Gastrocnemius medialis (tissue), 4 donors: ENCODE results near the gene LRRC41. TPM values are rescaled to one million over a fixed set of nuclear protein-coding genes. Genes with fewer than 3 reads are reported as not detected.

Source experiments
- ATAC-seq, 2 donors: fragments of 150-250 bp; one replicate each; pipeline ENCODE4 v1.9.1; 2016
- DNase-seq, 2 donors: peaks; one replicate each; pipeline ENCODE4 v3.0.0-alpha.2; 2019
- H3K27ac ChIP-seq, 4 donors: fragments of 200-600 bp; sonication (generic); 1 replicate in 1 of 4; 2 replicates in 3 of 4; pipeline ENCODE4 v1.5.1; 2016 to 2018; ENCODE audit warnings: mild to moderate bottlenecking in 2 of 4, moderate library complexity in 1 of 4
- H3K27me3 ChIP-seq, 3 donors: fragments of 200-600 bp; sonication (generic) in 2 of 3; 1 replicate in 1 of 3; 2 replicates in 2 of 3; pipeline versions ENCODE4 v1.5.1 to v1.6.0; 2016 to 2019; ENCODE audit warnings: mild to moderate bottlenecking in 1 of 3, moderate library complexity in 1 of 3
- H3K36me3 ChIP-seq, 2 donors: fragments of 200-600 bp; sonication (generic) in 1 of 2; one replicate each; pipeline ENCODE4 v1.5.1; 2017 to 2018
- H3K4me1 ChIP-seq, 2 donors: fragments of 200-600 bp; sonication (generic) in 1 of 2; one replicate each; pipeline ENCODE4 v1.5.1; 2016 to 2017; ENCODE audit warnings: mild to moderate bottlenecking in 2 of 2
- H3K4me3 ChIP-seq, 4 donors: fragments of 200-600 bp; sonication (generic) in 3 of 4; 1 replicate in 1 of 4; 2 replicates in 3 of 4; pipeline ENCODE4 v1.5.1; 2016 to 2019; ENCODE audit warnings: mild to moderate bottlenecking in 2 of 4
- H3K9me3 ChIP-seq, 3 donors: fragments of 200-600 bp; sonication (generic) in 2 of 3; 1 replicate in 1 of 3; 2 replicates in 2 of 3; pipeline ENCODE4 v1.5.1; 2016 to 2019
- POLR2A ChIP-seq, 2 donors: fragments of 450-650 bp; IDR thresholded peaks; one replicate each; pipeline ENCODE4 v1.6.1; 2017; ENCODE audit warnings: antibody characterized with exemption in 2 of 2, mild to moderate bottlenecking in 2 of 2, moderate library complexity in 2 of 2
- in situ Hi-C, 4 donors: fragments of 200-750 bp; cut with MboI; loops; one replicate each; pipeline versions ENCODE4 v1.15.0 to v1.8.0; 2017; ENCODE audit warnings: low sequenced_read_pairs in 4 of 4
- intact Hi-C: fragments of 100-400 bp; cut with DNase I; formaldehyde crosslinking; loops from one replicate; pipeline ENCODE4 v1.15.1; 2023; ENCODE audit warnings: low total_unique reads
- total RNA-seq, 4 donors: library from RNA; depleted of rRNA; stranded (reverse); fragments of >200 nt; gene quantifications; one replicate each; pipeline versions ENCODE4 v1.1.0 to v1.2.3, GENCODE V29; 2016
- TF ChIP-seq, protein P1 (sequence below), 5 experiments: fragments of 450-650 bp in 3 of 5; fragments of 200-600 bp in 2 of 5; sonication (generic) in 2 of 5; IDR thresholded peaks in 4 of 5; conservative IDR thresholded peaks in 1 of 5; 1 replicate in 4 of 5; 2 replicates in 1 of 5; pipeline ENCODE4 v1.5.1; 2016 to 2019; ENCODE audit warnings: antibody characterized with exemption in 5 of 5, mild to moderate bottlenecking in 3 of 5, moderate library complexity in 3 of 5

LRRC41 gene
- total RNA-seq, 4 donors from 2014 or later = 76.3 to 99.2 (median 77.9) TPM

DNA sequence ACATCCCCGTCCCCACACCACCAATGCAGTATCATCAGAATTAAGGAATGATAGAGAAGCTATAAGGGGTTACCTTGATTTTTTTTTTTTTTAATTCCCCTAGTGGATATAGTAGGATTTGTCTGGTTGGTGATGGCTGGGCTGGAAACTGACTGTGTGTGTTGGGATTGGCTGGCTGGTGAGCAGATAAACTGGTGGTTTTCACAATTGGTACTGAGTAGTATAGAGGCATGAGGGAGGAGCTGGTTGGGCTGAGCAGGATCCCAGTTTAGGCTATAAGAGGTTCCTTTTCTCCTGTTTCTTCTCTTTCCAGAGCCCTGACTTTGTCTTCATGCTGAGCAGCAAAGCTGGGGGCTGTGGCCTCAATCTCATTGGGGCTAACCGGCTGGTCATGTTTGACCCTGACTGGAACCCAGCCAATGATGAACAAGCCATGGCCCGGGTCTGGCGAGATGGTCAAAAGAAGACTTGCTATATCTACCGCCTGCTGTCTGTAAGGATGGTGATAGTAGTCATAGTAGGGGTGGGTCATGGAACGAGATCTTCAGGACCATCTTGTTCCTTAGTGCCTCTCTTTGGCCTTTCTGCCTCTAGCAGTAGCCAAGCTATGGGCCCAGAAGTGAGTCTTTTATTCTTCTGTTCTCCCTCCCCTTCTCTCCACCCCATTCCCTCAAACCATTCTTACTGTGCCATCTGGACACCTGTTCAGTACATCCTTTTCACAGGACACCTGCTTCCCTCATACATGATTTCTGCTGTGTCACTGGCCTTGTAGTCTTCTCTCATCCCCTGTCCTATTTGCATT lies 29.0 kb downstream of the LRRC41 start:
- Histone ChIP-seq H3K4me3 (no peak overlapping the region), H3K4me1 (no peaks in the 10 kb centered on the region), H3K27me3 (no peaks in the 10 kb centered on the region), H3K36me3 (peaks cover 0 to 23% of the 10 kb centered on the region in 2 donors), H3K27ac (no peak overlapping the region), H3K9me3 (no peaks in the 10 kb centered on the region)
- DNase-seq (no peak), ATAC-seq (no peak)
- in situ Hi-C loops (no loop called here), intact Hi-C loops (no loop called here)
- no peak for TF ChIP-seq POLR2A (IDR thresholded peaks at IDR 0.05)
- TF ChIP-seq, protein P1, sequence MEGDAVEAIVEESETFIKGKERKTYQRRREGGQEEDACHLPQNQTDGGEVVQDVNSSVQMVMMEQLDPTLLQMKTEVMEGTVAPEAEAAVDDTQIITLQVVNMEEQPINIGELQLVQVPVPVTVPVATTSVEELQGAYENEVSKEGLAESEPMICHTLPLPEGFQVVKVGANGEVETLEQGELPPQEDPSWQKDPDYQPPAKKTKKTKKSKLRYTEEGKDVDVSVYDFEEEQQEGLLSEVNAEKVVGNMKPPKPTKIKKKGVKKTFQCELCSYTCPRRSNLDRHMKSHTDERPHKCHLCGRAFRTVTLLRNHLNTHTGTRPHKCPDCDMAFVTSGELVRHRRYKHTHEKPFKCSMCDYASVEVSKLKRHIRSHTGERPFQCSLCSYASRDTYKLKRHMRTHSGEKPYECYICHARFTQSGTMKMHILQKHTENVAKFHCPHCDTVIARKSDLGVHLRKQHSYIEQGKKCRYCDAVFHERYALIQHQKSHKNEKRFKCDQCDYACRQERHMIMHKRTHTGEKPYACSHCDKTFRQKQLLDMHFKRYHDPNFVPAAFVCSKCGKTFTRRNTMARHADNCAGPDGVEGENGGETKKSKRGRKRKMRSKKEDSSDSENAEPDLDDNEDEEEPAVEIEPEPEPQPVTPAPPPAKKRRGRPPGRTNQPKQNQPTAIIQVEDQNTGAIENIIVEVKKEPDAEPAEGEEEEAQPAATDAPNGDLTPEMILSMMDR (IDR thresholded peaks at IDR 0.05 in 4 of 5, conservative IDR thresholded peaks at IDR 0.05 in 1 of 5) = no peak

DNA sequence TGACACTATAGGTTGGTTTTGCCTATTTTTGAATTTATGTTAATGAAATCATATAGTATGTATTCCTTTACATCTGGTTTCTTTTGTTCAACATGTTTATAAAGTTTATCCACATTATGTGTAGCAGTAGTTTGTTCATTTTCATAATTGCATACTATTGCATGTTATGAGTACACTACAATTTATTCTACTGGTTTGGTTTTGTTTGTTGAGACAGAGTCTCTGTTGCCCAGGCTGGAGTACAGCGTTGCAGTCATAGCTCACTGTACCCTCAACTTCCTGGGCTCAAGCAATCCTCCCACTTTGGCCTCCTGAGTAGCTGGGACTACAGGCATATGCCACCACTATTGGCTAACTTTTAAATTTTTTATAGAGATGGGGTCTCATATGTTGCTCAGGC lies 34.8 kb downstream of the LRRC41 start:
- ATAC-seq = no peak
- TF ChIP-seq, protein P1 (IDR thresholded peaks at IDR 0.05 in 4 of 5, conservative IDR thresholded peaks at IDR 0.05 in 1 of 5) = no peak
- no peak for TF ChIP-seq POLR2A (IDR thresholded peaks at IDR 0.05)
- peaks cover 0 to 2% of the 10 kb centered on the region in 2 donors for H3K36me3 ChIP-seq
- intact Hi-C loops (no loop called here), in situ Hi-C loops (no loop called here)
- H3K27me3 ChIP-seq = no peaks in the 10 kb centered on the region
- no peak overlapping the region for H3K27ac ChIP-seq
- H3K4me3 ChIP-seq = no peak overlapping the region
- no peaks in the 10 kb centered on the region for H3K9me3 ChIP-seq
- no peaks in the 10 kb centered on the region for H3K4me1 ChIP-seq
- DNase-seq = no peak

DNA sequence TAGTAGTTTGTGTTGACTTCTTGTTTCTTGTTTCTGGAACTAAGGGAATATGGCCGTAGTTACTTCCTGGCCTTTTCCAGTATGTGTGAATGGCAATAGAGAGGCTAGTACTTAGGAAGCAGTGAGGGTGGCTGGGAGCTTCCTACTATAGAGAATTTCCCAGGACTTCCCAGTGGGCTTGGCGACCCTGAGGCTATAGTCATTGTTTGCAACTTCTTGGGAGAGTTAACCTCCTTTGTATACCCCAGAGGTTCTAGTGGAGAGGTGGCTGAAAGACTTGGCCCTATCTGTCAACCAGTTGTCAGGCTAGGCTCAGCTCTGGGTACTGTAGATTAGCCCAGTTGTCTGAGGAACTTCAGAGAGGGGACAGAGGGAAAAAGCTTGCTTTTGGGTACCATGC lies 40.3 kb downstream of the LRRC41 start:
- TF ChIP-seq, protein P1 (IDR thresholded peaks at IDR 0.05 in 4 of 5, conservative IDR thresholded peaks at IDR 0.05 in 1 of 5) = no peak
- no peak for TF ChIP-seq POLR2A (IDR thresholded peaks at IDR 0.05)
- in situ Hi-C loops (no loop called here), intact Hi-C loops (no loop called here)
- Histone ChIP-seq H3K9me3 (no peaks in the 10 kb centered on the region), H3K4me1 (no peaks in the 10 kb centered on the region), H3K27ac (no peak overlapping the region), H3K4me3 (no peak overlapping the region), H3K36me3 (peaks cover 0 to 2% of the 10 kb centered on the region in 2 donors), H3K27me3 (no peaks in the 10 kb centered on the region)
- no peak for ATAC-seq
- no peak for DNase-seq

DNA sequence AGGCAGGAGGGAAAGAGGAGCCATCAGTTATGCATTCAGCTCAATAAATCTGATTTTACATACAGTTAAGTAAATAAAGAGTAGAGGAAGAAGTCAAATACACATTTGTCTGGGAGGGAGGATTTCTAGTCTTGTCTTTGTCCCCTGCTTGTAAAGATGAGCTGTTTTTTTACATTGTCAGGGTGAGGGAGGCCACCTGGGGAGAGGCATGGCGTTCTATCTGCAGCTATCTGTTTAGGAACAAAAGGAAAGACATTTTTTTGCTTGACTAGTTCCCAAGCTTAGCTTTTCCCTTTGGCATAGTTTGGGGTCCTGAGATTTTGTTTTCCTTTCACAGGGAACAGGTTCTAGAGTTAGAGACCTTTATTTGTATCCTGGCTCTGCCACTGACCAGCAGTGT lies 40.9 kb downstream of the LRRC41 start:
- ATAC-seq = no peak
- no peak for DNase-seq
- Histone ChIP-seq H3K4me3 (no peak overlapping the region), H3K36me3 (peaks cover 0 to 2% of the 10 kb centered on the region in 2 donors), H3K9me3 (no peaks in the 10 kb centered on the region), H3K27me3 (no peaks in the 10 kb centered on the region), H3K4me1 (no peaks in the 10 kb centered on the region), H3K27ac (no peak overlapping the region)
- in situ Hi-C loops (no loop called here), intact Hi-C loops (no loop called here)
- TF ChIP-seq, protein P1 (IDR thresholded peaks at IDR 0.05 in 4 of 5, conservative IDR thresholded peaks at IDR 0.05 in 1 of 5) = no peak
